ENCODE measurements around the gene ATF6B.
"Not testable (repeated sequence)": the region's sequence is repeated elsewhere in the genome, so short reads cannot be mapped to it uniquely, and the experiment has no call there.

ATF6B gene

GRCh38 chr6:32079566-32080290, 48.3 kb downstream of the ATF6B start:
- DNase-seq, result no peak

GRCh38 chr6:32076321-32076809, 51.7 kb downstream of the ATF6B start:
- DNase-seq, result no peak

GRCh38 chr6:32075781-32076180, 52.3 kb downstream of the ATF6B start:
- no peak for DNase-seq

- DNase-seq, result no peak
These were observed 53.0 kb downstream of the ATF6B start for GRCh38 chr6:32074996-32075532.

- DNase-seq, result no peak
These were observed 54.4 kb downstream of the ATF6B start for GRCh38 chr6:32073613-32074012.

GRCh38 chr6:32073101-32073500, 54.9 kb downstream of the ATF6B start:
- no peak for DNase-seq

GRCh38 chr6:32070814-32071543, 57.1 kb downstream of the ATF6B start:
- DNase-seq, result no peak

GRCh38 chr6:32069878-32070515, 58.0 kb downstream of the ATF6B start:
- no peak for DNase-seq

- DNase-seq, result no peak
These were observed 58.6 kb downstream of the ATF6B start for GRCh38 chr6:32069460-32069859.

GRCh38 chr6:32068867-32069266, 59.2 kb downstream of the ATF6B start:
- DNase-seq, result no peak

- not testable (repeated sequence) for DNase-seq
These were observed 59.7 kb downstream of the ATF6B start for GRCh38 chr6:32068315-32068714.

- not testable (repeated sequence) for DNase-seq
These were observed 60.5 kb downstream of the ATF6B start for GRCh38 chr6:32067521-32067920.

All from hippocampal formation (tissue), 2 donors.